K562 (cell line): ENCODE measurements around the gene MYCBPAP. TPM values are rescaled to one million over a fixed set of nuclear protein-coding genes. Genes with fewer than 3 reads are reported as not detected.

Experiments used
- ASH1L ChIP-seq: fragments of 450-650 bp; IDR thresholded peaks from 2 replicates; pipeline ENCODE4 v1.6.1; 2018; ENCODE audit warnings: borderline replicate concordance, mild to moderate bottlenecking, low read depth; ENCODE audit not compliant: partially characterized antibody
- CBX1 ChIP-seq: sonication (generic); IDR thresholded peaks from 2 replicates; pipeline ENCODE4 v1.6.1; 2016; ENCODE audit warnings: antibody characterized with exemption, low read depth, mild to moderate bottlenecking
- EP400 ChIP-seq: fragments of 450-650 bp; IDR thresholded peaks from 2 replicates; pipeline ENCODE4 v1.6.1; 2017; ENCODE audit warnings: antibody characterized with exemption, mild to moderate bottlenecking, moderate library complexity
- ETV1 ChIP-seq: fragments of 450-650 bp; conservative IDR thresholded peaks from 2 replicates; pipeline ENCODE4 v1.6.1; 2016; ENCODE audit warnings: missing genetic modification characterization, control low read depth, low read depth, missing compliant biosample characterization
- FOSL1 ChIP-seq: fragments of 200-800 bp; sonication (Bioruptor generic); conservative IDR thresholded peaks from 2 replicates; pipeline ENCODE4 v1.6.1; 2016; ENCODE audit warnings: missing genetic modification characterization, missing compliant biosample characterization
- IFI16 ChIP-seq: fragments of 250-450 bp; sonication (Bioruptor Pico); IDR thresholded peaks from 2 replicates; pipeline ENCODE4 v2.1.2; 2022; ENCODE audit warnings: mild to moderate bottlenecking, inconsistent platforms
- KLF13 ChIP-seq: fragments of 450-650 bp; IDR thresholded peaks from 2 replicates; pipeline ENCODE4 v1.6.1; 2016; ENCODE audit warnings: missing genetic modification characterization, low read depth, mild to moderate bottlenecking, missing compliant biosample characterization, moderate library complexity, borderline replicate concordance
- NEUROD1 ChIP-seq: fragments of 150-350 bp; IDR thresholded peaks from 2 replicates; pipeline ENCODE4 v1.6.1; 2014; ENCODE audit warnings: borderline replicate concordance, low read length, low read depth; ENCODE audit not compliant: partially characterized antibody
- PRDM10 ChIP-seq: fragments of 450-650 bp; IDR thresholded peaks from 2 replicates; pipeline ENCODE4 v1.6.1; 2018; ENCODE audit not compliant: partially characterized antibody
- SMARCA5 ChIP-seq: fragments of 450-650 bp; IDR thresholded peaks from 2 replicates; pipeline ENCODE4 v1.6.1; 2016
- TEAD2 ChIP-seq: fragments of 450-650 bp; IDR thresholded peaks from 2 replicates; pipeline ENCODE4 v1.6.1; 2016; ENCODE audit warnings: missing genetic modification characterization, control low read depth, missing compliant biosample characterization
- ZBTB34 ChIP-seq: fragments of 250-450 bp; sonication (Bioruptor Pico); IDR thresholded peaks from 2 replicates; pipeline ENCODE4 v1.8.0; 2021; ENCODE audit warnings: mild to moderate bottlenecking, moderate library complexity
- ZBTB49 ChIP-seq: sonication (generic); formaldehyde crosslinking; IDR thresholded peaks from 2 replicates; pipeline ENCODE4 v1.8.0; 2022; ENCODE audit warnings: missing genetic modification reagents, mild to moderate bottlenecking, borderline replicate concordance
- ZFX ChIP-seq: sonication (generic); formaldehyde crosslinking; IDR thresholded peaks from 2 replicates; pipeline ENCODE4 v1.8.0; 2022; ENCODE audit warnings: mild to moderate bottlenecking, missing genetic modification reagents, moderate library complexity
- ZNF197 ChIP-seq: fragments of 200-800 bp; sonication (Bioruptor generic); IDR thresholded peaks from 2 replicates; pipeline ENCODE4 v1.6.1; 2016; ENCODE audit warnings: low read depth, missing genetic modification characterization, missing compliant biosample characterization
- ZNF512 ChIP-seq: IDR thresholded peaks from 2 replicates; pipeline ENCODE4 v1.6.1; 2016; ENCODE audit warnings: missing genetic modification characterization, missing compliant biosample characterization
- ZNF830 ChIP-seq: fragments of 250-450 bp; sonication (Bioruptor Pico); IDR thresholded peaks from 2 replicates; pipeline ENCODE4 v1.5.0; 2021; ENCODE audit warnings: mild to moderate bottlenecking
- polyA plus RNA-seq, 8 experiments: library from polyadenylated mRNA; depleted of rRNA in 4 of 8; stranded (reverse) in 5 of 8; unstranded in 3 of 8; fragments of >200 nt; fragmentation: Nextera tagmentation in 2 of 8; fragmentation: Illumina TruSeq in 1 of 8; extraction: Ambion mirVana in 2 of 8; extraction: Trizol in 1 of 8; gene quantifications; 2 replicates each; pipeline versions ENCODE4 v1.2.1 to v1.2.3, GENCODE V29; 2011 to 2014; ENCODE audit warnings: inconsistent platforms in 1 of 8, missing spikeins in 1 of 8
- total RNA-seq, 7 experiments: library from RNA; depleted of rRNA in 6 of 7; stranded (reverse); fragments of >200 nt in 6 of 7; fragmentation: Illumina TruSeq in 2 of 7; extraction: Trizol in 2 of 7; gene quantifications; 2 replicates each; pipeline versions ENCODE4 v1.2.1 to v1.2.3, GENCODE V29; 2011 to 2021; ENCODE audit warnings: low replicate concordance in 1 of 7

The MYCBPAP gene
- total and polyA plus RNA-seq, 9 of the 15 experiments (the other 6 are each of a cell fraction or from before 2014, with no cell fraction given) = not detected

DNA sequence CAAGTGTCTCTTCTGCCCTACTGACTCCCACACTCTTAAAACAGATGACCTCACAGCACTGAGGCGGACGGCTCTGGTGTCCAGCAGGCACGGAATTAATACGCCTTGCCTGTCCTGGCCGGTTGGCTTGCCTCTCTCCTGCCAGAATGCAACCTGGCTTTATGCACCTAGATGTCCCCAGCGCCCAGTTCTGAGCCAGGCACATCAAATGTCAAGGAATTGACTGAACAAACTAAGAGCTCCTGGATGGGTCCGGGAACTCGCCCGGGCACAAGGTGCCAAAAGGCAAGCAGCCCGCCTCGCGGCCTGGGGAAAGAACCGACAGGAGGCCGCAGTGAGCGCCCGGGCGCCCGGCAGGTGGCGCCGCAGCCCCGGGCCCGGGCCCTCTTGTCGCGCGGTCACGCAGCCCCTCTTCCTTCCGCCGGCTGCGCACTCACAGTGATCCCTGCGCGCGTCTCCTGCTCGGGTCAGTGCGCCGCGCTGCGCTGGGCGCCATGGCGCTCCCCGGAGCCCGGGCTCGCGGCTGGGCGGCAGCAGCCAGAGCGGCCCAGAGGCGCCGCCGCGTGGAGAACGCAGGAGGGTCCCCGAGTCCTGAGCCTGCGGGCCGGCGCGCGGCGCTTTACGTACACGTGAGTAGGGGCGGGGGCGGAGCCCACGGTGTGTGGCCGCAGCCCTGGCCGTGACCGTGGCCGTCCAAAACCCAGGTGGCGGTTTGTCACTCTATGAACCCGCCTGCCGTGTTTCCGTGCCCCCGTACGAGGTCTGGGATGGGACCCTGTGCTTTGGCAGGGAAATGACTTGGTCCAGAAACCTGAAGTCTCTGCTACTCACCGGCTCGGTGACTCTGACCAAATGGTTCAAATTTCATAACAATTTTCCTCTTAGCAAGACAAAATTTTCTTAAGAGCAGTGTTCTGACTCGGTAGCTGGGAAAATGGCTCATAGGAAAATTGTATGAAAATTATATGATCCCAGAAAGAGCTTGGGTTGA is 29.6 kb upstream of the MYCBPAP start, which contains the start of gene RSAD1 (continued):
- TF ChIP-seq ZNF512 (tag) (no peak), TEAD2 (tag) (no peak), KLF13 (peak; percentile 77), EP400 (peak; percentile 65), PRDM10 (no peak), CBX1 (peak; percentile 83; the same call in 1 of the 2 replicates), ZBTB34 (CRISPR knock-in tag) (no peak), IFI16 (CRISPR knock-in tag) (no peak), FOSL1 (tag) (peak; percentile 61), ASH1L (no peak), ZFX (CRISPR knock-in tag) (peak; percentile 97), ZNF197 (no peak), ZBTB49 (CRISPR knock-in tag) (no peak), ZNF830 (CRISPR knock-in tag) (no peak), ETV1 (tag) (0 out of 2 replicates have a peak, but pooled peaks have one; percentile 21), SMARCA5 (no peak), NEUROD1 (peak; percentile 16)
